ENCODE data around the gene TEX29.

Gene TEX29

DNA sequence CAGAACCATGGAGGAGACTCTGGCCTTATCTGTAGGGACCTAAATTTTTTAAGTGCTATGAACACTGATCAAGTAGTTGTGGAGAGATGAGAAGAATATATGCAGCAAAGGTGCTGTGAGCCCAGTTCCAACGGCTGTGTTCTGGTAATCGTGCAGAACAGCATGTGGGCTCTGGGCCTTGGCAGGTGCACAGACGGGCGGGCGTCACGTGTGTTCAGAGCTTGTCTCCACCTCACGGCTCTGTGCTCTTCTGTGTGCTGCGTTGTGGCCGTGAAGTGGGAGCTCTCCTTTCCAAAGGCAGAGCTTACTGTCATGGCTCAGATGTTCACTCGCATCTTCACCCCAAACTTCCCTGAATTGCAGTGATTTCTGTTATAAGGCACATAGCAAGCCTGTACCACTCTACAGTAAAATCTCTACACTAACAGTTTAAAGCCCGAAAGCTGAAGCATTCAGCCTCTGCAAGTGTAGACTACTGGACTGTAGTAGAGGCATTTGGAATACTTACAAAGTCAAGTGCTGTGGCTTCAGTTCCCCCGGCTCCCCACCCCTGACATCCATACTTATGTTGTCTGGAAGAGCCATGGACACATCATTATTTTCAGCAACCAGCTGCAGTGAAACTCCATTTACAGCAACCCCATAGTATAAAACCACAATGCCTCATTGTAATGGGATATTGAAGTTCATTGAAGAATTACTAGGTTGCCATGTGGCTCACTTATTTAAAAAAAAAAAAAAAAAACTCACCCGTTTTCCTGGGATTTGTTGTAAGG lies 27.5 kb upstream of the TEX29 start:
- DNase-seq, result no peak

DNA sequence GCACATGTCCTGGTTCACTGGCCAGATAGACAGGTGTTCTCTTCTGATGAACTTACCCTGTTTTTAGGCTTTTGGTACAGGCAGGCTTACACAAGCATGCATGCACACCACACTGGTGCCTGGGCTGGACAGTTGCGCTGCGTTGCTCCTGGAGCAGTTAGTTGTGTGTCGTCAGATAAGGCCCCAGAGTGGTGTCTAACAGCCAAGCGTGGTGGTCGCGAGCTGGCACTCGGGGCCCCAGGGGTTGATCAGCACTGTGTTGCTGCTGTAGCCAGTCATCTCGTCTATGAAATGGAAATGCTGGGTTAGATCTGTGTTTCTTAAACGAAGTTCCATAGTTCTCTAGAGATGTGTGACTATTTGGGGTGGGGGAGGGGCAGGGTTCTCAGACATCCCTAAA lies 24.6 kb upstream of the TEX29 start:
- DNase-seq, result no peak

DNA sequence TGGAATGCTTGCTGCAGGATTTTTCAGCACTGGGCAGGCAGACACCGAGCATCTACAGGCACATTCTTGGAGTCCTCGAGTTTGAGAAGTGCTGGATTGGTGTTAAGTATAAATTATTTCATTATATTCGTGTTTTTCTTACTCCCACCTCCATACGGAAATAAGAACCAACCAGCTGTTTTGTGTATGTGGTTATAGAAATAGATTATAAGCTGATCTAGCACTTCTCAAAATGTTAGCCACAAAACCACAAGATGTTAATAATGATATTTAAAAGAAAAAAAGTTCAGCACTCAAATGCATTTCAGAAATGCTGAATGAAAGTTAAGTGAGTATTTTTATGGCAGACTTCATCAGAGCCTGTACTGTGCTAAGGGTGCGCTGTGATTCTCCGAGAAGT lies 24.0 kb upstream of the TEX29 start:
- no peak for DNase-seq

DNA sequence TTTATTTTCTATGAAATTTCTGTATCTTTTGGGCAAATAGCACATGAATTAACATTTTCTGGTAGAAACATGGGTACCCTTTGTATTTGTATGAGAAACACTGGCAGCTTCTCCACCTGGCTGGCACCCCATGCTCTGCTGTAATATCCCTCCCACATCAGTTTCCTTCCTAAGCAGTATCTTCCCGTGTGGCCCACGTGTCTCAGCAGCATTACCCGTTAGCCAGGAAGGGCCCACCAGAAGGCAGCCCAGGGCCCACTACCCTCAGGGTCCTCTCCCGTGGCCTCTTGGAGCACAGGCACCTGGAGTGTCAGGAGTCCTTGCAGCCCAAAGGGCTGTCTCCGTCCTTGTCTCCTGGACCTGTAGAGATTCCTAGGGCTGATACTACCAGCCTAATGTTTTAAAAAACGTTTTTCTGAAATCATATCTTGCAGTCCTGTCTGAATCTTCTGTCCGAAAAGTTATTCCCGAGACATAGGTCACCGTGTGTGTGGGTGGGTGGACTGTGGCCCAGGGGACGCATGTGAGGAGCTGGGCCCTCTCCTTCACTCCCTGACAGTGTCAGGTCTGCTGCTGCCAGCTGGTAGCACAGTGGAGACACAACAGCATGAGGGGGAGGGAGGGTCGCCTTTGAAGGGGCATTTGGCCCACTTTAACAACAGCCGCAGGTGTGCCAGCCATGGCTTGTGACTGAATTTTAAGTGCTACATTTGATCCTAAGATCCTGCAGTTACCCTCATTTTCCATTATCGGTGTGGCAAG lies 22.0 kb upstream of the TEX29 start:
- DNase-seq, result no peak

DNA sequence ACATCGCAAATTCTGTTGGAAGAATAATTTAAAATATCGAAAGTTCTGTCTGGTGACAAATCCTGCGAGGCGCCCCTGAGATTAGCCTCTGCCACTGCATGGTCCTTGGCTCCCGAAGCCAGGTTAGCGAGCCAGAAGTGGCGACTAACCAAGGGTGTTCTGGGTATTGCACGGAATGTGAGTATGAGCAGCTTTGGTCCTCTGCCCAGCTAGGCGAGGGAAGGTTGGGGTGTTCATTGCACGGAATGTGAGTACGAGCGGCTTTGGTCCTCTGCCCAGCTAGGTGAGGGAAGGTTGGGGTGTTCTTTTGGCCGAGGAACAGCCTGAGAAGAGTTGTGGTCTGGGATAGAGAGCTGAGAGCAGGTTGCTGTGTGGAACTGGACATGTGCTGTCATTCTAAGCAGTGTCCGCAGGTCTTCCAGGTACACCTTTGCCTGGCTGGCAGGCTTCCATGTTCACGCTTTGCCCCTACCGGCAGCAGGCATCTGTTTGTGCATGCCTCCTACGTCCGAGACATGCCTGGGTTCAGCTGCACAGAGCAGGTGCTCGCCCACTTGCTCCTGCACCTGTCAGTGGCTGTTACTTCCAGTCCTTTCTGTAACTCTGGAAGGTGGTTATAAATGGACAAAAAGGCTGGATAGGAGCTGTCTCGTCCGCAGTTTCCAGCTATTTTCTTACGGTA lies 18.3 kb upstream of the TEX29 start:
- DNase-seq, result no peak

DNA sequence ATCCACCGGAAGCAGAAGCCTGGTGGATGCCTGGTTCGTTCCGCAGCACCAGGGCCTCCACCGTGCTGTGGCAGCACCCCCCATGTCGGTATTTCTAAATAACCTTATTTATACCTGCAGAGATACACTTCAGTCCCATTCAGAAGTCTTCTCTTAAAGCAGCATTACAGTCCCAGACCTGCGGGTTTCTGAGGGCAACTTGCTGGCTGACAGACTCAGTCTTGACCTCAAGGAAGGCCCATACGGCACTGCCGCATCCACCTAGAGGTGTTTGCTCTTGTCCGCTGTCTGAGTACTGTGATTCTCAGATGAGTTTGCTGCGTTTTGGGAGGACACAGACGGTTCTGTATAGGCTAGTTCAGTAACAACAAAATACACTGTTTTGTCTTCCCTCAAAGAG lies 16.9 kb upstream of the TEX29 start:
- DNase-seq, result no peak

DNA sequence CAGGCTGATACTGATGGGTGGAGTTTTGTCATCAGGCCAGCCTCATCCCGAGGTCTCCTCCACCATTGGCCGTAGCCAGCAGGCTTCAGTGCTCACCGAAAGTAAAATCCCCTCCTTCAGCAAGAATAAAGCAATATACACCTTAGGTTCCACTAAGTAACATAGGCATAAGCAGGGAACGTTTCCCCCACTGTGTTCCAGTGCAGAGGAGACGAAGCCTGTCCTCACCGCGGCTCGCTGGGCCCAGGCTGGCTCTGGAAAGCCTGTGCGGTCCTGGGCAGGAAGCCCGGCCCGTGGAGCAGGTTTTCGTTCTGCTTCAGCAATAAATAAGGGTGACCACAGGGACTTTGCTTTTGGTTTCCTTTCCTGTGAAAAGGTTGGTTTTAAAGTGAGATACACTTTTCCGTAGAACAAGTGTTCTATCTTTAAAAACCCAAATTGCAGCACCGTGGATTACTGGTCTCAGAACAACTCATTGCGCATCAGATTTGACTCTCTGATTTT lies 16.3 kb upstream of the TEX29 start:
- no peak for DNase-seq

DNA sequence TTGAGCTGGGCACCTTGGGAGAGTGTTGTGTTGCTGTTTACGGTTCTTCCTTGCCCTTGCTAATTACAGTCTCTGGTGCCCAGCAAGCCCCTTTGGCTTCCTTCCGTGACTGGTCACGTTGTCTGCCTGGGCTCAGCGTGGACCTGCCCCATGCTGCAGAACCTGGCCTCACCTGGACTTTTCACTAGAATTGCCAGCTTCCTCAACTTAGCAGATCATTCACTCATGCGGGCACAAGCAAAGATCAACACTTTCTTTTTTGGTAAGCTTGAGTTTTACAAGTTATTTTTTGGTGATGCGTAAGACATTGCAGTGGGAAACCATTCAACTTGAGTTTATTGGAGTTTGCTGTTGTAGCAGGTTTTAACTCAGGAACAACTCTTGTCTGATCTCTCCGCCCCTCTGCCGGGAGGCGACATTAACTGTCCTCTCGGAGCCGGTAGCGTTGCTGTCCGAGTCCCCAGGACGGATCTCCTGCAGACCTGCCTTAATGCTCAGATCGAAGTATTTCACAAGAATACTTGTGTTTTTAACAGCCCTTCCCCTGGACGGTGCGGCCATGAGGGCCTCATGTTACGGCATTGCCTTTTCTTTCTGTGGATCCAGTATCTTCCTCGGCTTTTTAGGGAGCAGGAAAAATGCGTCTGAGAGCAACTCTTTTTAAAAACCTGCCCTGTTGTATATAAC lies 15.7 kb upstream of the TEX29 start:
- DNase-seq, result no peak

DNA sequence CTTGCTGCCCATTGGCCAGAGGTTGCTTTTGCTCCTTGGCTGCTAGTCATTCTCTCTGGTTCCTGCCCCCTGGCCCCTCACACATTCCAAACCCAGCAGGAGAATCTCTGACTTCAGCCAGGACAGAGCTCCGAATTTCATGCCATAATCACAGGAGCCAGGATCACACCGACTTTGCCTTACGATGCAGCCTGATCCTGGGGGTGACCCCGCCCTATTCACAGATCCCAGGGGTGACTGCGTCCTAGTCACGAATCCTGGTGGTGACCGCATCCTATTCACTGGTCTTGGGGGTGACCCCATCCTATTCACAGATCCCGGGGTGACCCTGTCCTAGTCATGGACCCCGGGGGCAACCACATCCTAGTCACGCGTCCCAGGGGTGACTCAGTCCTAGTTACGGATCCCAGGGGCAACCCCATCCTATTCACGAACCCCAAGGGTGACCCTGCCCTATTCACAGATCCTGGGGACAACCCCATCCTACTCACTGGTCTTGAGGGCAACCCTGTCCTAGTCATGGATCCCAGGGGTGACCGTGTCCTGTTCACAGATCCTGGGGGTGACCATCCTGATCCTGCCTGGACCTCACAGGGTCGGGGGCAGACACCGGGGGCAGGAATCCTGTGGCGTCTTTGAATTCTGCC lies 7.4 kb upstream of the TEX29 start:
- no peak for DNase-seq

DNA sequence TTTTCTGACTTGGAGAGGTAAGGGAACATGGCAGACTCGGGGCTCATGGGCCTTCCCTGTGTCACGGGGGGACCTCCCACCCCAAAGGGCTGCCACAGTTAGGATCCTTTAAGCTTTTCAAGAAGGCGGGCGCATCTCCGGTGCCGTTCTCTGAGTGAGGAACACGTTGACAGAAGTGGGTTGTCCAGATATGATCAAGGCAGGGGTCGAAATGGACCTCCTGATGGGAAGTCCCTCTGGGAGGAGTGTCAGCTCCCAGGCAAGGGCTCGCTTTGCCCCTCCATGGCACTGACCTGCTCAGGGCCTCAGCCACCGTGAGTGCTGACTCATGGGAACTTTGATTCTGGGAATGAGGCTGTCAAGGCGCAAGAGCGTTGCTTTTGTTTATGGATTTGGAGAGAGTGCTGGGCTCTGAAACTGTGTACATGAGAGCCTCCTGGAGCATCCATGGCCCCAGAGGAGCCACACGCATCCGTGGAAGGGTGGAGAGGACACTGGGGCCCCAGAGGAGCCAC lies 6.5 kb upstream of the TEX29 start:
- no peak for DNase-seq

DNA sequence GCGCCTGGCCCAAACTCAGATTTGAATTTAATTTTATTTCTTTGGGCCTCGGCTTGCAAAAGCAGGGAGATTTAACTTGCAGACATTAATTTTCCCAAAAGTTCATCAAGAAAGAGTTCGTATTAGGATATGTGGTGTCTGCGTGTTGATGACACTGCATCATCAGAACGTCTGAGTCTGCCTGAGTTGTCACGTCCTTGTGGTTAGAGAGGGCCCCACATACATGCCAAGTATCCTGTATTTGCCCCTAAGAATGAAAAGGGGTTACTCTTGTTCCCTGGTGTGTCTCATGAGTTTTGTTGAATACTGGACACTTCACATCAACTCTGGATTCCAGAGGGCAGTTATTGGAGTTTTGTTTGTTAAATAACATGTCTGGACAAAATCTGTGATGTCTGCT lies 5.6 kb upstream of the TEX29 start:
- DNase-seq, result no peak

DNA sequence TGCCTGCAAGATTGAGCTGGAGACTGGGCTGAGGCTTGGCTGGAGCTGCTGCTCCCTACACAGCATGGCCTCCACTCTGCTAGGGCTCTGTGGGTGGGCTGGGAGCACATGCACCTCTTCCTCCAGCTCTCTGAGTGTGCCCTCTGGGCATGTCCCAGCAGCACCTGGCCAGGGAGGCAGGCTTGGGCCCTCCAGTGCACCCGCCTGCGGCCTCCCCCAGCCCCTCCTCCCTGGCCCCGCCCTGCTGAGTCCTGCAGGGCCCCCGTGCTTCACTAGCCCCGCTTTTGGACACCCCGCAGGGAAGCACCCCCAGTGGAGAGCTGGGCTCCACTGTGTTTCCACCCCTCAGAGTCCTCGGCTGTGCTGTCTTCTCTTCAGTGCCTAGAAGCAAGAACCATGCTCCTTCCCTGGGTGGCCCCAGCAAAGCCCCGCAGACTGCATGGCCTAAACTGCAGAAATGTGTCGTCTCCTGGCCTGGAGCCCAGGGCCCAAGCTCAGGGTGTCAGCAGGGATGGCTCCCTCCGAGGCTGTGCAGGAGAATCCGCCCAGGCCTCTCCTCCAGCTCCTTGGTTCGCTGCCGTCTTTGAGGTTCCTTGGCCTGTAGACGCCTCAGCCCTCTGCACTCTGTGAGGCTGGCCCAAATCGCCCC lies 5.0 kb upstream of the TEX29 start:
- no peak for DNase-seq

DNA sequence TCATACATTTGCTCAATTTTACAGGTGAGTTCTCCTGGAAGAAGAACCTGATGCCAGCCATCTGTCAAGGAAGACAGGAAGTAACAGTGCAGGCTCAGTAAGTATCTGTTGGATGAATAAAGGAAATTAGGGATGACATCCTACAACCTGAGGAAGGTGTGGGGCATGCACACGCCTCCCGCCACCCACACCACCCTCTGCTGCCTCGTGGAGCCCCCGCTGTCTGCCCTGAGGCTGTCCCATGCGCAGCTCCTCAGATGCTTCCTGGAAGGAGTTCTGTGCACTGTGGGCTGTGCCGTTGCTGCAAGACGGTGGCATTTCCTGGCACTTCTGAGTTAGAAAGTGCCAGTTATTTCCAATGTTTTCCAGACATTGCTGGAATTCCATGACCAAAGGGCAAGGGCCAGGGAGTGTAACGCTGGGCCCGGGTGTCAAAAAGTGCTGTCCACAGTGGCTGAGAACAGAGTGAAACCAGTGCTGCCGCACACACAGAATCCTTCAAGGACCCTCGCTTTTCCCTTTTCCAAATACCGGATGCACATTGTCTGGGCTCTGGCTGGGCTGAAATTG lies 4.2 kb upstream of the TEX29 start:
- DNase-seq, result no peak

DNA sequence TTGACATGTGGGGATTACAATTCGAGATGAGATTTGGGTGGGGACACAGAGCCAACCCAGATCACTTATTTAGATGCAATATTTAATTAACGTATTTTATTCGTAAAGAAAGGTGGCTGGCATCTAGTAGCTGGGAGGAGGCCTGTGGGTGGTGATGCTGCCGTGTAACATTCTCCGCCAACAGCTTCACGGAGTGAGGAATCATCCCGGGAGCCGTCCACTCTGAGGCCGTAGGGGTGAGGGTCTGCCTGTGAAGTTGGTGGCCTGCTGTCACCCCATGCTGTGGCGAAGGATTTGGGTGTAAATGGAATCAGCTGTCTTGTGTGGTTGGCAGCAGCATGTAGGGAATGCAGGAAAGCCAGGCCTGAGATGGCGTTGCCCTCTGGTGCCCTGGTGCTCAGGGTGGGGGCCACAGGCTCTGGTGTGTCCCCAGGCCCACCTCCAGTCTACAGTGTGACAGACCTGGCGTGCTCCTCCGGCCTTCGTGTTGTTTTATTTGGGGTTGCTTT lies 3.3 kb upstream of the TEX29 start:
- DNase-seq, result no peak

DNA sequence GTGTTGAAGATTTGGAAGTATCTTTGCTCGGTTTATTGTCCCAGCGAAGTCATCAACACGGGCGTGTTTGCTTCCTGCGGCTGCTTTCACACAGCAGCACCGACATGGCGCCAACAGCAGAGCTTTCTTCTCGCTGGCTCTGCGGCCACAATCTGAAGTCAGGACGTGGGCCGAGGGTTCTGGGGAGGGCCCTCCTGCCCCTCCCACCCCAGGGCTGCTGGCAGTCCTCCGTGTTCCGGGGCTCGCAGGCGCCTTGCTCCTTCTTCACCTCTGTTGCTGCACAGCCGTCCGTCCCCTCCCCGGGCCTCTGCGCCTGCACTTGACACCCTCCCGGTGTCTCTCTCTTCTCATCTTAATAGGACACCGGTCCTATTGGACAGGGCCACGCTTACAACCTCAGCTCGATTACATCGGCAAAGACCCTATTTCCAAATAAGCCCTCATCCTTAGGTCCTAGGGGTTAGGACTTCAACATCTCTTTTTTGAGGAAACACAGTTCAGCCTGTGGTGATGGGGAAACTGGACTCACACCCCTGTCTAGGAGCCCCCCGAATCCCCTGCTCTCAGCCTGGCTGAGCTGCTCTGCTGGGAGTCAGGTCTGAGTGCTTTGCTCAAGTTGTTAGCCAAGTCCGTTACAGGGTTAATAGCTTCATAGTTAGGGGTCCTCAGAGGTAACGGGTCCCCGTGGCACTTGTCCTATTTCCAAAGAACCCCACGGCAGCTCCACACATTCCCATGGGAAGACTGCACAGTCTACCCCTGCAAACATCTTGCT lies 2.7 kb upstream of the TEX29 start:
- no peak for DNase-seq

DNA sequence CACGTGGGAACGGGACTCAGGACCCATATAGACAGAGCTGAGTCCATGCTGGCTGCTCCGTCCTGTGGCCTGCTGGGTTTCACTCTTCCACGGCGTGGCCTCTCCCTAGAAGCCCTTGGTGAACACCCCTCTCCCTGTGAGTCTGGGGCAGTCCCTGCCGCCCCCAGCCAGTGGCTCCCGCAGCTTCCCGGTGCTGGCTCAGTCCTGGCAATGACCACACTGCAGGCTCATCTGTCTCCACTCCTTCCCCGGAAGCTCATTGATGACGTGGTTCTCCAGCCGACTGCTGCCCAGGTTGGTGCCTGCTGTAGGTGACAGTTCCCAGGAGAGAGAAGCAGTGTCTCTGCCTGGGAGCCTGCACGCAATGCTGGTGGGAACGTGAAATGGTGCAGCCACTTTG lies 2.1 kb upstream of the TEX29 start:
- no peak for DNase-seq

DNA sequence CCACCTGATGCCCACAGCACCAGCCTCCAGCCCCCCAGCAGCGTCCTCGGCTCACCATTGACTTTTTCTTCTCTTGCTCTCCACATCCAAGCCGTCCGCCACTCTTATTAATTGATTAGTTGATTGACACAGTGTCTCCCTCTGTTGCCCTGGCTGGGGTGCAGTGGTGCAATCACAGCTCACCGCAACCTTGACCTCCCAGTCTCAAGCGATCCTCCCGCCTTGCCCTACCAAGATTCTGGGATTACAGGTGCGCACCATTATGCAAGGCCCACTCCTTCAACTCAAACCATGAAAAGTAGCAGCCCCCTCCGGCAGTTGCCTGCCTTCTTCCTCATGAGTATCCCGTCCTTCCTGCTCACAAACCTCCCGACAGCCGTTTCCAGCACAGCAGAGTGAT lies 921 bp upstream of the TEX29 start:
- no peak for DNase-seq

DNA sequence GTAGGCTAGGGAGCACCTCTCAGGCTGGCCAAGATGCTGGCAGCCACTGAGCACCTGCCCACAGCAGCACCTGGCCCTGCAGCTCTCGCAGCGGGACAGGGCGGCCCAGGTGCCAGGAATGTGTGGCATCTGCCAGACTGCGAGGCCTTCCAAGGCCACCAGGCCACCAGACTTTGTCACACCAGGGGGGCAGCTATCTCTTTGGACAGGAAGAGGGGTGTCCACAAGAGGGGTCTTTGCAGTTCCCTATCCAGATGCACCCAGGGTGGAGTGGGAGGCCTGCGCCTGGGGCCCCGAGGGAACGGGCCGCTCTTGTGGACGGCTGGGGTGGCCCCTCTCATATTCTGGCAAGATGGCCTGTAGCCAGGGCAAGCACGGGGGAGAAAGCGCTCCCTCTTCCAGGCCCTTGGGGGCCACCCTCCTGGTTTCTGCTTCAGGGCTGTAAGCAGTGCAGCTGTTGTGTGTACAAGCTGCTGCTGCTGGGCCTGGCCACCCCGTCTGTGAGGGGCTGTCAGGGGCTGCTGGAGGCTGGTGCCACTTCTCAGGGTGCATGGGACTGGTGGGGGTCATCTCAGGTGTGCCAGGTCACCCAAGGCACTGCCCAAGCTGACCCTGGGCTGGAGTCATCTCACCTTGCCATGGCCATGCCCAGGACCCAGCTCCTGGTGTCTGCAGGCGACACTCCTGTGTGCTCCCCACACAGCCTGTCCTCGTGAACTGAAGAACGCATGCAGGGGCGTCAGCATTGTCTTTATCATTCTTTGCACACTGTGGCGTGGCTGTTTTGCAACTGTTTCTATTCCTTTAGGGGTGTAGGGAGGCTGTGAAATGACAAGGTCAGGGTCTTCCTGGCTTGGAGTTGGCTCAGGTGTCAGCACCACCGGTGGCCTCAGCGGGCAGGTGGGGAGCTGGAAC lies 1.8 kb downstream of the TEX29 start:
- no peak for DNase-seq

DNA sequence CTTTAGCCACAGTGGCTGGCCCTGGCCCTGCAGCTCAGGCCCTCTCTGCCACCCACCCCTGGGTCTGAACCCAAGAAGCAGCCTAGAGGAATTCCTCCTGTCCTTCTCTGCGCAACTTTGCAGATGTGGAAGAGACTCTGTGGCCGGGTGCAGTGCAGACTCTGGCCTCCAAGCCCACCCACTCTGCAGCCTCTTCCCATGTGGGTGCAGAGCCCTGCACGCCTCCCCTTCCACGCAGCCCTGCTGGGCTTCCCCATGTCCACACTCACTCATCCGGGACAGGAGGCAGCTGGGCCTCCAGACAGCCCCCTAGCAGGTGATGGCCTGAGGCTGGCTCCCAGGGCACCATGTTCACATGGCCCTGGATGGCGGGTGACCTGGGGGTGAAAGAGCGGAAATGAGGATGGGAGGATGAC lies 2.5 kb downstream of the TEX29 start:
- no peak for DNase-seq

Measured in retina (tissue), 1 donor.